Activated CD4-positive, alpha-beta T cell treated with anti-CD3 and anti-CD28 coated beads for 48 hours (primary cell): ENCODE results near the gene AVPR2.

Experiments used
- DNase-seq: peaks from one replicate; pipeline ENCODE4 v3.0.0-alpha.2; 2020

AVPR2 gene

GRCh38 chrX:153954558-153955227 lies 50.2 kb downstream of the AVPR2 start:
- no peak for DNase-seq

- no peak for DNase-seq
Observed at GRCh38 chrX:153955228-153955732, 50.8 kb downstream of the AVPR2 start.

- DNase-seq = no peak
Observed at GRCh38 chrX:153956044-153956907, 51.8 kb downstream of the AVPR2 start.
